ENCODE data around the gene RAD17. TPM values are rescaled to one million over a fixed set of nuclear protein-coding genes. Genes with fewer than 3 reads are reported as not detected.
A peak's percentile ranks its signal among the peaks of the same experiment; 100 is the strongest.
"Not testable (repeated sequence)": the region's sequence is repeated elsewhere in the genome, so short reads cannot be mapped to it uniquely, and the experiment has no call there.

The RAD17 gene
- total and polyA plus RNA-seq, 2 experiments from 2014 or later, result 21.7 to 33.8 TPM

DNA sequence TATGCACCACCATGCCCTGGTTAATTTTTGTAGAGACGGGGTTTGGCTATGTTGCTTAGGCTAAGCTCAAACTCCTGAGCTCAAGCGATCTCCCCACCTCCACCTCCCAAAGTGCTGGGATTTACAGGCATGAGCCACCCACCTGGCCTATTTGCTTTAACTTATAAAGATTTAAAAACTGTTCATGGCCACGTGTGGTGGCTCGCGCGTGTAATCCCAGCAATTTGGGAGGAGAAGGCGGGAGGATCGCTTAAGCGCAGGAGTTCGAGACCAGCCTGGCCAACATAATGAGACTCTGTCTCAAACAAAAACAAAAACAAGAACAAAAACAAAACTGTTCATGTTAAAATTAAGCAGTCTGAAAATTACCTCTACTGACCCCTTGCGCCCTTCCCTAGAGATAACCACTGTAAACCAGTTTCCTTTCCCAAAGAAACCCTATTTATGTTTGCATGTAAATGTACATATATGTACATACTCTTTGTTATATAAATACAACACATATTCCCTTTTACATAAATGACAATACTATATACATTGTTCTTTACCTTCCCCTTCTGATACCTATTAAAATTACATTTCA is 1.8 kb upstream of the RAD17 start:
- no peak overlapping the region for H3K27ac ChIP-seq
- H2AFZ ChIP-seq, result no peak overlapping the region
- H3K9me2 ChIP-seq (replicated peaks; ENCODE audit: insufficient read depth), result no peaks in the 10 kb centered on the region
- WGBS (ENCODE audit: low lambda C conversion rate, missing lambda C conversion rate), result 88% methylated on average over 11 of the region's 11 CpGs
- H3K9me3 ChIP-seq (ENCODE audit: low read depth), result no peaks in the 10 kb centered on the region
- H3K36me3 ChIP-seq (replicated peaks; ENCODE audit: insufficient read depth, low read depth), result no peaks in the 10 kb centered on the region
- DNase-seq (ENCODE audit: low spot score), result no peak
- peaks cover 15% of the 10 kb centered on the region for H3K4me1 ChIP-seq (ENCODE audit: insufficient read depth)
- TF ChIP-seq, protein P1, sequence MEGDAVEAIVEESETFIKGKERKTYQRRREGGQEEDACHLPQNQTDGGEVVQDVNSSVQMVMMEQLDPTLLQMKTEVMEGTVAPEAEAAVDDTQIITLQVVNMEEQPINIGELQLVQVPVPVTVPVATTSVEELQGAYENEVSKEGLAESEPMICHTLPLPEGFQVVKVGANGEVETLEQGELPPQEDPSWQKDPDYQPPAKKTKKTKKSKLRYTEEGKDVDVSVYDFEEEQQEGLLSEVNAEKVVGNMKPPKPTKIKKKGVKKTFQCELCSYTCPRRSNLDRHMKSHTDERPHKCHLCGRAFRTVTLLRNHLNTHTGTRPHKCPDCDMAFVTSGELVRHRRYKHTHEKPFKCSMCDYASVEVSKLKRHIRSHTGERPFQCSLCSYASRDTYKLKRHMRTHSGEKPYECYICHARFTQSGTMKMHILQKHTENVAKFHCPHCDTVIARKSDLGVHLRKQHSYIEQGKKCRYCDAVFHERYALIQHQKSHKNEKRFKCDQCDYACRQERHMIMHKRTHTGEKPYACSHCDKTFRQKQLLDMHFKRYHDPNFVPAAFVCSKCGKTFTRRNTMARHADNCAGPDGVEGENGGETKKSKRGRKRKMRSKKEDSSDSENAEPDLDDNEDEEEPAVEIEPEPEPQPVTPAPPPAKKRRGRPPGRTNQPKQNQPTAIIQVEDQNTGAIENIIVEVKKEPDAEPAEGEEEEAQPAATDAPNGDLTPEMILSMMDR (IDR thresholded peaks at IDR 0.05; ENCODE audit: poor library complexity), result no peak
- TF ChIP-seq EZH2phosphoT487 (IDR thresholded peaks at IDR 0.05; ENCODE audit: low read depth, severe bottlenecking, unreplicated experiment), result no peak
- TF ChIP-seq EZH2 (IDR thresholded peaks at IDR 0.05; ENCODE audit: borderline replicate concordance), result no peak
- H3K79me2 ChIP-seq, result peaks cover 92% of the 10 kb centered on the region
- H3K4me2 ChIP-seq, result peak overlapping the region; percentile 84
- H3K4me3 ChIP-seq, result peak overlapping the region; percentile 81
- H4K20me1 ChIP-seq (ENCODE audit: insufficient read depth, poor library complexity, severe bottlenecking), result peaks cover 6% of the 10 kb centered on the region
- H3K27me3 ChIP-seq, result no peaks in the 10 kb centered on the region

DNA sequence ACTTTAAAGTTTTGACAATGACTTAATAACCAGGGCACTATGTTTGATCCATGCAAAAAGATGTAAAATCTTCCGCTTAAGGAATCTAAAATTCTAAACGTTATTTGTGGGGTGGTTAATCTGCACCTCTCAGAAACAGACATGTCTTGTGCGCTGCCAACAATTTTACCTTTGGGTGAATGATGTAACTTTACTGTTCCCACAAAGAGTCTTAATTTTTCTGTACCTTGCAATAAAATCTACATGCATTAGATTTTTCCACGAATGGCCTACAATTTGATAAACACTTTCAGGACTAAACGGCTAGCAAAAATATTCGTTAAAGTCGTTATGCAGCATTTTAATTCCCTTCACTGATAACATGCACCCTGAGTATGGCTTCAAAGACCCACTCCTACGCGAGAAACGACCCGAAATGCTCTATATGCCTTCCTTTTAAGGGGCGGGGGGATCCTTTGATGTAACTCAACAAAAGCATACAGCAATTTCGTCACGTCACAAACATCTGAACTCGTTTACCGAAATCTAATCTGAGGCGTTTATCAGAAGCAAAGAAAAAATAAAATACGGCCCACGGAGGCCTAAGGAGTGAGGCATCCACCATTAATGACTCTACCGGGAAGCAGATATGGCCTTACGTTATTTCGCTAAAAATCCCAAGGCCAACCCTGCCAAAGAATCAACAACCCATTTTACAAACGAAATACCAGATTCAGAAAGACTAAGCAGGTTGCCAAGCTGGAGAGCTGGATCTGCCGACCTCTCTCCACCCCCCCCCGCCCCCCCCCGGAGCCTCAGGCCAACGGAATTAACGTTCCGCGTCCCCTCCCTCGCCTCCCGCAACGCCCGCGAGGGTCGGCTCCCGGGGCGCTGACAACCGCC is 919 bp upstream of the RAD17 start:
- H3K27ac ChIP-seq, result peak overlapping the region; percentile 99
- peak overlapping the region; percentile 81 for H3K4me3 ChIP-seq
- peaks cover 15% of the 10 kb centered on the region for H3K4me1 ChIP-seq (ENCODE audit: insufficient read depth)
- H3K79me2 ChIP-seq, result peaks cover 86% of the 10 kb centered on the region
- H3K9me3 ChIP-seq (ENCODE audit: low read depth), result no peaks in the 10 kb centered on the region
- TF ChIP-seq, protein P1 (IDR thresholded peaks at IDR 0.05; ENCODE audit: poor library complexity), result no peak
- TF ChIP-seq EZH2phosphoT487 (IDR thresholded peaks at IDR 0.05; ENCODE audit: low read depth, severe bottlenecking, unreplicated experiment), result no peak
- TF ChIP-seq EZH2 (IDR thresholded peaks at IDR 0.05; ENCODE audit: borderline replicate concordance), result no peak
- DNase-seq (ENCODE audit: low spot score), result peak; percentile 43
- peak overlapping the region; percentile 84 for H3K4me2 ChIP-seq
- 3% methylated on average over 36 of the region's 39 CpGs for WGBS (ENCODE audit: low lambda C conversion rate, missing lambda C conversion rate)
- no peaks in the 10 kb centered on the region for H3K9me2 ChIP-seq (replicated peaks; ENCODE audit: insufficient read depth)
- H4K20me1 ChIP-seq (ENCODE audit: insufficient read depth, poor library complexity, severe bottlenecking), result peaks cover 6% of the 10 kb centered on the region
- H3K27me3 ChIP-seq, result no peaks in the 10 kb centered on the region
- H2AFZ ChIP-seq, result peak overlapping the region; percentile 71
- H3K36me3 ChIP-seq (replicated peaks; ENCODE audit: insufficient read depth, low read depth), result no peaks in the 10 kb centered on the region

DNA sequence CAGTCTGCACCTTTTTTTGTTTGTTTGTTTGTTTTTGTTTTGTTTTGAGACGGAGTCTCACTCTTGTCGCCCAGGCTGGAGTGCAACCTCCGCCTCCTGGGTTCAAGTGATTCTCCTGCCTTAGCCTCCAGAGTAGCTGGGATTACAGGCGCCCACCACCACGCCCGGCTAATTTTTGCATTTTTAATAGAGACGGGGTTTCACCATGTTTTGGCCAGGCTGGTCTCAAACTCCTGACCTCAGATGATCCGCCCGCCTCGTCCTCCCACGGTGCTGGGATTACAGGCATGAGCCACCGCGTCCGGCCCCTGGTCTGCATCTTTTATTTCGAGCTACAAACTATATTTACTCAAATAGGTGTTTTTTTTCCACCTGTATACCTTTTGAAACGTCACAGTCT is 717 bp downstream of the RAD17 start:
- H3K9me3 ChIP-seq (ENCODE audit: low read depth); H3K9me2 ChIP-seq (replicated peaks; ENCODE audit: insufficient read depth); H3K27me3 ChIP-seq; H4K20me1 ChIP-seq (ENCODE audit: insufficient read depth, poor library complexity, severe bottlenecking); DNase-seq (ENCODE audit: low spot score); H3K36me3 ChIP-seq (replicated peaks; ENCODE audit: insufficient read depth, low read depth): not testable (repeated sequence)
- peaks cover 15% of the 10 kb centered on the region for H3K4me1 ChIP-seq (ENCODE audit: insufficient read depth)
- peak overlapping the region; percentile 71 for H2AFZ ChIP-seq
- H3K4me3 ChIP-seq, result peak overlapping the region; percentile 81
- WGBS (ENCODE audit: low lambda C conversion rate, missing lambda C conversion rate), result 5% methylated on average over 16 of the region's 16 CpGs
- H3K4me2 ChIP-seq, result peak overlapping the region; percentile 84
- peak overlapping the region; percentile 99 for H3K27ac ChIP-seq
- H3K79me2 ChIP-seq, result peaks cover 70% of the 10 kb centered on the region

DNA sequence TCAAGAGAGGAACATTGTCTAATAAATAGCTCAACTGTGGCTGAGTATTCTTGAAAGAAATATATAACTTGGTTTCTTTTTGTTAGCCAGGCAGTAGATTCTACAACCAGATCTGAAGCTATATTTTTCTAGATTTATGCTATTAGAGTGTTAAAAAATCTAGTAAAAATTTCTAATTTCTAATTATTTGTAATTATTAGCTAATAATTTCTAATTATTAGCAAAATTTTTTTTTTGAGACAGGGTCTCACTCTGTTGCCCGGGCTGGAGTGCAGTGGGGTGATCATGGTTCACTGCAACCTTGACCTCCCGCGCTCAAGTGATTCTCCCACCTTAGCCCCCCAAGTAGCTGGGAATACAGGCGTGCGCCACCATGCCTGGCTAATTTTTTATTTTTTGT is 2.8 kb downstream of the RAD17 start:
- peaks cover 49% of the 10 kb centered on the region for H3K79me2 ChIP-seq

More for the DNA sequence above, 2.8 kb downstream of the RAD17 start:
- Histone ChIP-seq H4K20me1 (ENCODE audit: insufficient read depth, poor library complexity, severe bottlenecking) (no peaks in the 10 kb centered on the region), H3K4me3 (no peak overlapping the region), H3K27me3 (no peaks in the 10 kb centered on the region), H3K36me3 (replicated peaks; ENCODE audit: insufficient read depth, low read depth) (no peaks in the 10 kb centered on the region), H3K9me3 (ENCODE audit: low read depth) (no peaks in the 10 kb centered on the region), H2AFZ (no peak overlapping the region), H3K27ac (no peak overlapping the region), H3K4me2 (peak overlapping the region; percentile 84), H3K4me1 (ENCODE audit: insufficient read depth) (peaks cover 15% of the 10 kb centered on the region), H3K9me2 (replicated peaks; ENCODE audit: insufficient read depth) (no peaks in the 10 kb centered on the region)
- WGBS (ENCODE audit: low lambda C conversion rate, missing lambda C conversion rate), result 98% methylated on average over 5 of the region's 5 CpGs
- TF ChIP-seq, protein P1 (IDR thresholded peaks at IDR 0.05; ENCODE audit: poor library complexity), result no peak
- TF ChIP-seq EZH2phosphoT487 (IDR thresholded peaks at IDR 0.05; ENCODE audit: low read depth, severe bottlenecking, unreplicated experiment) (no peak), EZH2 (IDR thresholded peaks at IDR 0.05; ENCODE audit: borderline replicate concordance) (no peak)
- DNase-seq (ENCODE audit: low spot score), result no peak
